ENCODE data around the gene FAM13A. TPM values are rescaled to one million over a fixed set of nuclear protein-coding genes. Genes with fewer than 3 reads are reported as not detected.
A peak's percentile ranks its signal among the peaks of the same experiment; 100 is the strongest.
"Not testable (repeated sequence)": the region's sequence is repeated elsewhere in the genome, so short reads cannot be mapped to it uniquely, and the experiment has no call there.

Gene FAM13A
- total RNA-seq, 1 donor from 2014 or later: 2.7 TPM

DNA sequence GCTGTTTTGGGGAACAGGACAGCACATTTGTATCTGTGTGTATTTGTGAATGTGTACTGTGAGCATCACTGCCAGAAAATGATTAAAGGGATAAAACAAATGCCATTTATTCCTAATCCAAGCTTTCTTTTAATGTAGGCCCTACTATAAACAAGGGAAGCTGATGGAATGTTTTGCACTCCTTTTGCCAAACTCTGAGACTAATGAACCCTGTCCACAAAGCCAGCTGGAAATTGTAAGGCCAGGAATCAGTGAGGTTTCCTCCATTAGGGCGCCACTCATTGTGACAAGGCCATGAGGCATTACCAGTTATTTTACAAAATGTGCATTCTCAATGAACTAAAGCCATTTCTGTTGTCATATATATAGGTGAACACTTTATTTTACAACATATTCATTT lies 196.4 kb downstream of the FAM13A start:
- ATAC-seq (ENCODE audit: low read depth) (no peak), DNase-seq (no peak)
- ChIA-PET CTCF (no interaction called here), POLR2A (no interaction called here)
- Mint-ChIP-seq H3K36me3 (ENCODE audit: low read depth) (no peaks in the 10 kb centered on the region), H3K4me1 (peaks cover 12% of the 10 kb centered on the region), H3K27me3 (no peaks in the 10 kb centered on the region), H3K27ac (no peak overlapping the region), H3K4me3 (no peak overlapping the region), H3K9me3 (no peaks in the 10 kb centered on the region)
- TF ChIP-seq, protein P1, sequence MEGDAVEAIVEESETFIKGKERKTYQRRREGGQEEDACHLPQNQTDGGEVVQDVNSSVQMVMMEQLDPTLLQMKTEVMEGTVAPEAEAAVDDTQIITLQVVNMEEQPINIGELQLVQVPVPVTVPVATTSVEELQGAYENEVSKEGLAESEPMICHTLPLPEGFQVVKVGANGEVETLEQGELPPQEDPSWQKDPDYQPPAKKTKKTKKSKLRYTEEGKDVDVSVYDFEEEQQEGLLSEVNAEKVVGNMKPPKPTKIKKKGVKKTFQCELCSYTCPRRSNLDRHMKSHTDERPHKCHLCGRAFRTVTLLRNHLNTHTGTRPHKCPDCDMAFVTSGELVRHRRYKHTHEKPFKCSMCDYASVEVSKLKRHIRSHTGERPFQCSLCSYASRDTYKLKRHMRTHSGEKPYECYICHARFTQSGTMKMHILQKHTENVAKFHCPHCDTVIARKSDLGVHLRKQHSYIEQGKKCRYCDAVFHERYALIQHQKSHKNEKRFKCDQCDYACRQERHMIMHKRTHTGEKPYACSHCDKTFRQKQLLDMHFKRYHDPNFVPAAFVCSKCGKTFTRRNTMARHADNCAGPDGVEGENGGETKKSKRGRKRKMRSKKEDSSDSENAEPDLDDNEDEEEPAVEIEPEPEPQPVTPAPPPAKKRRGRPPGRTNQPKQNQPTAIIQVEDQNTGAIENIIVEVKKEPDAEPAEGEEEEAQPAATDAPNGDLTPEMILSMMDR (IDR thresholded peaks at IDR 0.05): no peak
- intact Hi-C loops (cut with micrococcal nuclease): no loop called here

DNA sequence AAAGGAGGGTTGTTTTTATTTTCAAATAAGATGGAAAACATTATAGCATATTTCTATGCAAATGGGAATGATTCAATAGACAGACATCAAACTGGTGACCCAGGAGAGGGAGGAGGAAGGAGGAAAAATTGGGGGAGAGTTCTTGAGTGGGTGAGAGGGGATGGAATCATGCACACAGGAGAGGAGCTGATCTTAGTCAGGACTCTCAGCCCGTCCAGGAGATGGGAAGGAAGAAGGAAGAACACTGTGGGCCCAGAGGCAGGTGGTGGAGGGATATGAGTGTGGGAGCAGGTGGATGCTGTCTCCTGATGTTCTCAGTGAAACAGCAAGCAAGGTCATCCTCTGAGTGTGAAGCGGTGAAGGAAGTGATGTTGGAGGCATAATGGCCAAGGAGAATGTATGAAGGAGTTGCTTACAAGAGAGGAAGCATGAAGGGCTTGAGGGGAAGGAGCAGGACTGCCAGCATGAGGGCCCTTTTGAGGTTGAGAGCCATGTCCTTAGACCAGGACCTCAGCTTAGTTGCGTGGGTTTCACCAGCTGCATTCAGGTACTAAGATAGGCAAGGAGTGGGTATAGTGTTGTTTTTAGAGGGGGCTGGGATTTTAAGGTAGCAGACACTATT lies 197.7 kb downstream of the FAM13A start:
- no peak overlapping the region for H3K27ac Mint-ChIP-seq
- ChIA-PET POLR2A (interaction anchor here (0.5 kb wide), 1 partner anchor 980 kb away, joined by 3 read pairs; no protein-coding TSS in a partner anchor), CTCF (interaction anchor here (0.8 kb wide), 1 partner anchor 164 kb away, joined by 3 read pairs; no protein-coding TSS in a partner anchor)
- ATAC-seq (ENCODE audit: low read depth) (no peak), DNase-seq (no peak)
- H3K9me3 Mint-ChIP-seq: no peaks in the 10 kb centered on the region
- intact Hi-C loops (cut with micrococcal nuclease): no loop called here
- TF ChIP-seq, protein P1 (IDR thresholded peaks at IDR 0.05): no peak
- peaks cover 12% of the 10 kb centered on the region for H3K4me1 Mint-ChIP-seq
- H3K36me3 Mint-ChIP-seq (ENCODE audit: low read depth): no peaks in the 10 kb centered on the region
- H3K4me3 Mint-ChIP-seq: no peak overlapping the region
- no peaks in the 10 kb centered on the region for H3K27me3 Mint-ChIP-seq

DNA sequence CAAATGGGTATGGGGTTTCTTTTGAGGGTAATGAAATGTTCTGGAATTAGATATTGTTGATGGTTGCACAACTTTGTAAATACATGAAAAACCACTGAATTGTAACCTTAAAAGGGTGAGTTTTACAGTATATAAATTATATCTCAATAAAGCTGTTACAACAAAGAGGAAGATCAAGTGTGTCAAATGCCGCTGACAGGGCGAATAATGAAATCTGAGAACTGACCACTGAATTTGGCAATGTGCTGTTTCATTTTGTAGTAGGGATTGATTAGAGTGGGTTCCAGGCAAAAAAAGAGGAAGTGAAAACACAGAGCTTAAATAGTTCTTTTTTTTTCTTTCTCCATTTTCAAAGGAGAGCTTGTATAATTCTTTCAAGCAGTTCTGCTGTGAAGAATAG lies 198.2 kb downstream of the FAM13A start:
- H3K9me3 Mint-ChIP-seq: no peaks in the 10 kb centered on the region
- ChIA-PET CTCF (no interaction called here), POLR2A (no interaction called here)
- TF ChIP-seq, protein P1 (IDR thresholded peaks at IDR 0.05): no peak
- H3K27ac Mint-ChIP-seq: no peak overlapping the region
- ATAC-seq (ENCODE audit: low read depth) (peak; percentile 60), DNase-seq (no peak)
- H3K4me1 Mint-ChIP-seq: peaks cover 12% of the 10 kb centered on the region
- H3K27me3 Mint-ChIP-seq: no peaks in the 10 kb centered on the region
- H3K4me3 Mint-ChIP-seq: no peak overlapping the region
- H3K36me3 Mint-ChIP-seq (ENCODE audit: low read depth): no peaks in the 10 kb centered on the region
- intact Hi-C loops (cut with micrococcal nuclease): no loop called here

DNA sequence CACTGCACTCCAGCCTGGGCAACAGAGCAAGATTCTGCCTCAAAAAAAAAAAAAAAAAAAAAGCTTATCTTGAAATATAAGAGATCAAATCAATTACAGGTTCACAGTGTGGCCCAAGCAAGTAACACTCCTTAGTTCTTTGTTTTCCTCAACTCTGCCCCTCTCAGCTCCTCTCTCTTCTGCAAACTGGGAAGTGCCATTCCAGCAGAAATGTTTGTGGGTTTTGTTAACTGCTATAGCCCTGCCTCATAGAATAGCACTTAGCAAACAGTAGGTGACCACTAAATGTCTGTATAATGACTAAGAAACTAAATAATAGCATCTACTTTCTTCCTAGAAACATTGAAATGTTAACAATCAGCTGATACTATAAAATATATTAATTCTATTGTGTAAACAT lies 199.4 kb downstream of the FAM13A start:
- H3K27ac Mint-ChIP-seq: no peak overlapping the region
- no peaks in the 10 kb centered on the region for H3K36me3 Mint-ChIP-seq (ENCODE audit: low read depth)
- no peak for ATAC-seq (ENCODE audit: low read depth)
- intact Hi-C loops (cut with micrococcal nuclease): no loop called here
- ChIA-PET POLR2A (no interaction called here), CTCF (no interaction called here)
- TF ChIP-seq, protein P1 (IDR thresholded peaks at IDR 0.05): no peak
- H3K4me3 Mint-ChIP-seq: no peak overlapping the region
- H3K4me1 Mint-ChIP-seq: peaks cover 12% of the 10 kb centered on the region
- no peaks in the 10 kb centered on the region for H3K27me3 Mint-ChIP-seq
- no peaks in the 10 kb centered on the region for H3K9me3 Mint-ChIP-seq
- no peak for DNase-seq

DNA sequence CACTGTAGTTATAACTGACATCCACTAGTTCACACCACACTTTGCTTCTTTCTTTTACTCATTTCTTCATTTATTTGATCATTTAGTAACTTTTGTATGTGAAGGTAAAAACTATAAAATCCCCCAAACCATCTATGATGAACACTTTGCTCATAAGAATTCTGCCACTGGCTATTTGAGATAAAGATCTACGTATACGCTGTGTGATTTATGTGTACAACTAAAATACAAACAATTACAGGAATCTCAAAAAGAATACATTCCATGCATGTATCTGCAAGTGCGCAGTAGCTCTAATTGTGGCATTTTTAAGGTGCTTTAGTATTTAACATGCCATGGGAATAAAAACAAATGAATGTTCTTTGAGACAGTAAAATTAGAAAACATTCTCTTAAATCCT lies 202.5 kb downstream of the FAM13A start:
- no peaks in the 10 kb centered on the region for H3K9me3 Mint-ChIP-seq
- TF ChIP-seq, protein P1 (IDR thresholded peaks at IDR 0.05): no peak
- intact Hi-C loops (cut with micrococcal nuclease): no loop called here
- no peak overlapping the region for H3K4me3 Mint-ChIP-seq
- no peak for ATAC-seq (ENCODE audit: low read depth)
- DNase-seq: no peak
- no peaks in the 10 kb centered on the region for H3K27me3 Mint-ChIP-seq
- H3K27ac Mint-ChIP-seq: no peak overlapping the region
- H3K4me1 Mint-ChIP-seq: peaks cover 12% of the 10 kb centered on the region
- CTCF ChIA-PET: no interaction called here
- POLR2A ChIA-PET: no interaction called here
- H3K36me3 Mint-ChIP-seq (ENCODE audit: low read depth): no peaks in the 10 kb centered on the region

DNA sequence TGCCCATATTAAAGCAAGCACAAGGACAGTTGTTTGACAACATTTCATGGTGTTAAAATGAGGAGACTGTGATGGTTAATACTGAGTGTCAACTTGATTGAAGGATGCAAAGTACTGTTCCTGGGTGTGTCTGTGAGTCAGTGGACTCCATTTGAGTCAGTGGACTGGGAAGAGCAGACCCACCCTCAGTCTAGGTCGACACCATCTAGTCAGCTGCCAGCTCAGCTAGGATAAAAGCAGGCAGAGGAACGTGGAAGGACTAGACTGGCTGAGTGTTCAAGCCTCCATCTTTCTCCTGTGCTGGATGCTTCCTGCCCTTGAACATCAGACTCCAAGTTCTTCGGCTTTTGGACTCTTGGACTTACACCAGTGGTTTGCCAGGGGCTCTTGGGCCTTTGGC lies 203.4 kb downstream of the FAM13A start:
- H3K4me3 Mint-ChIP-seq; H3K9me3 Mint-ChIP-seq; H3K36me3 Mint-ChIP-seq (ENCODE audit: low read depth); POLR2A ChIA-PET; H3K27me3 Mint-ChIP-seq; H3K27ac Mint-ChIP-seq; CTCF ChIA-PET; intact Hi-C loops (cut with micrococcal nuclease); H3K4me1 Mint-ChIP-seq; DNase-seq; ATAC-seq (ENCODE audit: low read depth): not testable (repeated sequence)

Data from activated B cell treated with CpG ODN at 0.5 μM for 24 hours (primary cell).